RWPE1 (cell line): ENCODE results near the gene ZG16.

Source experiments
- CTCF ChIA-PET: fragments of 350-600 bp; sonication (Branson Sonifier 250); formaldehyde crosslinking; extraction: SDS; loops from one replicate; lab custom pipeline; 2021; lab: Yijun Ruan, JAX
- POLR2A ChIA-PET: fragments of 400-600 bp; formaldehyde crosslinking; extraction: SDS; loops from one replicate; lab custom pipeline; 2020; ENCODE audit warnings: antibody characterized with exemption; ENCODE audit not compliant: low non-redundant PET; lab: Yijun Ruan, JAX
- DNase-seq: peaks from one replicate; pipeline ENCODE4 v3.0.0; 2012; ENCODE audit warnings: low spot score
- H3K27ac ChIP-seq: fragments of 450-650 bp; 2 replicates; pipeline ENCODE4 v1.5.1; 2017
- TF ChIP-seq, protein P1 (sequence below): fragments of 450-650 bp; conservative IDR thresholded peaks from 2 replicates; pipeline ENCODE4 v1.5.1; 2017; ENCODE audit warnings: low read depth, mild to moderate bottlenecking

Gene ZG16

DNA sequence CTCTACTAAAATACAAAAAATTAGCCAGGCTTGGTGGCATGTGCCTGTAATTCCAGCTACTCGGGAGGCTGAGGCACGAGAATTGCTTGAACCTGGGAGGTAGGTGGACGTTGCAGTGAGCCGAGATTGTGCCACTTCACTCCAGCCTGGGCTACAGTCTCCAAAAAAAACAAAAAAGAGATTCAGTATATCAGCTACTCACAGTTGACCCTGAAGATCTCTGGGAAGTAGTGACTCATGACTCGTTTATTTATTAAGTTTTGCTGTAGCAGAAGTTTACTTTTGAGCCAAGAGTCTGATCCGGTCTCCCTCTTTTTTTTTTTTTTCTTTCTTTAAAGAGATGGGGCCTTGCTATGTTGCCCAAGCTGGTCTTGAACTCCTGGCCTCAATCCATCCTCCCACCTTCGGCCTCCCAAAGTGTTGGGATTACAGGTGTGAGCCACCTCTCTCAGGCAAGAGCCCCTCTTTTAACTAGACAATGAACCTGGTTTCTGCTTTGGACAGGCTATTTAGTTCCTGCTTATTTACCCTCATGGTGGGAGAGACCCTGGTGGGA is 46.6 kb downstream of the ZG16 start:
- peak; percentile 50 for DNase-seq
- H3K27ac ChIP-seq: peak overlapping the region; percentile 99

DNA sequence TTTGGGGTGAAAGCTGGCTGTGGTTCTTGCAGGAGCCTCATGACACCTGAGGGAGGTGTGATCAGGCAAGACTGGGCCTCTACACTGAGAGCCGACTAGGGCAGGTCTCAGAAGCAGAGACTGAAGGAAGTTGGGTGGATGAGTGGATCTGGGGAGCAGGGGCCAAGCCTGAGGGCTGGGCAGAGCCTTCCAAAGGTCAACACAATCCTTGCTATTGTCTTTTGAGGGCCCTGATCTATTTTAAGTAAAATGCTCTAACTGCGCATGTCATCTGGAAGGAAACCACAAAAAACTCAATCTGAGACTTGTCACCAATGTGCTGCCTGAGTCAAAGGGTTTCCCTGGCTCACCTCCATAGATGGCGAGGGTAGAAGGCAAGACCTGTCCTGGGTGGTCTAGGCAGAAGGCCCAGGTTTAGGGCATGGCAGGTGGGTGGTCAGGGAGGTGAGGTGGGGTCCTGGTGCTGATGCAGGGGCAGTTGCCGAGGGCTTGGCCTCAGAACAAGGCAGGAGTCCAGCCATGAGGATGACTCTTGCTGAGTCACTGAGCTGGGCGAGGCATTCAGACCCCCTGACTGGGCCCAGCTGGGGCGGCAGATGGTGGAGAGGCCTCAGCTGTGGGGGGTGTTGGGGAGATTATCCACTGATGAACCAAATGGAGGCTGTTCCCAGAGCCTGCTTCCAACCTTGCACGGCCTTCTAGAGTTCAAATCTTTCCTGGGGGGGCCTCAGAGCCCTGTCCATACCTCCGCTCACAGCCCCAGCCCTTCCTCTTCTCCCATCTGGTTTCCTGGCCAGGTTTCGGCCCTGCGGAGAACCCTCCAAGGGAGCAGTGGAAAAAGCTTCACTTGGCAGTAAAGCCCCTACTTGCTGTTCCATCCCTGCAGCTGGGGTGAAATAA is 47.3 kb downstream of the ZG16 start:
- TF ChIP-seq, protein P1, sequence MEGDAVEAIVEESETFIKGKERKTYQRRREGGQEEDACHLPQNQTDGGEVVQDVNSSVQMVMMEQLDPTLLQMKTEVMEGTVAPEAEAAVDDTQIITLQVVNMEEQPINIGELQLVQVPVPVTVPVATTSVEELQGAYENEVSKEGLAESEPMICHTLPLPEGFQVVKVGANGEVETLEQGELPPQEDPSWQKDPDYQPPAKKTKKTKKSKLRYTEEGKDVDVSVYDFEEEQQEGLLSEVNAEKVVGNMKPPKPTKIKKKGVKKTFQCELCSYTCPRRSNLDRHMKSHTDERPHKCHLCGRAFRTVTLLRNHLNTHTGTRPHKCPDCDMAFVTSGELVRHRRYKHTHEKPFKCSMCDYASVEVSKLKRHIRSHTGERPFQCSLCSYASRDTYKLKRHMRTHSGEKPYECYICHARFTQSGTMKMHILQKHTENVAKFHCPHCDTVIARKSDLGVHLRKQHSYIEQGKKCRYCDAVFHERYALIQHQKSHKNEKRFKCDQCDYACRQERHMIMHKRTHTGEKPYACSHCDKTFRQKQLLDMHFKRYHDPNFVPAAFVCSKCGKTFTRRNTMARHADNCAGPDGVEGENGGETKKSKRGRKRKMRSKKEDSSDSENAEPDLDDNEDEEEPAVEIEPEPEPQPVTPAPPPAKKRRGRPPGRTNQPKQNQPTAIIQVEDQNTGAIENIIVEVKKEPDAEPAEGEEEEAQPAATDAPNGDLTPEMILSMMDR: no peak
- peak overlapping the region; percentile 99 for H3K27ac ChIP-seq

More for the DNA sequence above, 46.6 kb downstream of the ZG16 start:
- TF ChIP-seq, protein P1: no peak
- CTCF ChIA-PET: interaction anchor here (0.6 to 1.4 kb wide), 4 partner anchors 8 to 207 kb away, joined by 3 to 5 read pairs (median 4); no protein-coding TSS in a partner anchor
- POLR2A ChIA-PET: interaction anchor here (0.5 kb wide), 1 partner anchor 8 kb away, joined by 10 read pairs; no protein-coding TSS in a partner anchor

GRCh38 chr16:29826342-29826695 is 48.3 kb downstream of the ZG16 start:
- POLR2A ChIA-PET: interaction anchor here (0.6 kb wide), 1 partner anchor 99 kb away, joined by 3 read pairs; the partner anchor contains the start of gene KCTD13
- H3K27ac ChIP-seq: peak overlapping the region; percentile 99
- CTCF ChIA-PET: interaction anchor here (0.8 kb wide), 1 partner anchor 19 kb away, joined by 3 read pairs; no protein-coding TSS in a partner anchor
- no peak for DNase-seq
- TF ChIP-seq, protein P1: no peak

More for the DNA sequence above, 47.3 kb downstream of the ZG16 start:
- peak; percentile 33 for DNase-seq
- POLR2A ChIA-PET: no interaction called here
- CTCF ChIA-PET: interaction anchor here (0.6 to 0.8 kb wide), 2 partner anchors 9 to 18 kb away, joined by 3 to 5 read pairs; no protein-coding TSS in a partner anchor

DNA sequence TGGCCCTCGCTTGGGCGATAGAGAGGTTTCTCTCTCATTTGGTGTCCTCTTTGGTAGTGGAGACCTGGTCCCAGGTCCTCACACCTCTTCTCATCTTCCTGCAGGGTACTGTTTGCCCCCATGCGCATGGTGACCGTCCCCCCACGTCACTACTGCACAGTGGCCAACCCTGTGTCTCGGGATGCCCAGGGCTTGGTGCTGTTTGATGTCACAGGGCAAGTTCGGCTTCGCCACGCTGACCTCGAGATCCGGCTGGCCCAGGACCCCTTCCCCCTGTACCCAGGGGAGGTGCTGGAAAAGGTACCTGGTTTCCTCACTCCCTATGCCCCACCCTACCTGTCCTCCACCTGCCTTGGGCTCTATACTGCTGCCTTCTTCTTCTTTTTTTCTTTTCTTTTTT is 52.7 kb downstream of the ZG16 start:
- no peak for DNase-seq
- CTCF ChIA-PET: no interaction called here
- peak overlapping the region; percentile 14; the same call in 1 of the 2 replicates for H3K27ac ChIP-seq
- POLR2A ChIA-PET: no interaction called here
- TF ChIP-seq, protein P1: no peak

DNA sequence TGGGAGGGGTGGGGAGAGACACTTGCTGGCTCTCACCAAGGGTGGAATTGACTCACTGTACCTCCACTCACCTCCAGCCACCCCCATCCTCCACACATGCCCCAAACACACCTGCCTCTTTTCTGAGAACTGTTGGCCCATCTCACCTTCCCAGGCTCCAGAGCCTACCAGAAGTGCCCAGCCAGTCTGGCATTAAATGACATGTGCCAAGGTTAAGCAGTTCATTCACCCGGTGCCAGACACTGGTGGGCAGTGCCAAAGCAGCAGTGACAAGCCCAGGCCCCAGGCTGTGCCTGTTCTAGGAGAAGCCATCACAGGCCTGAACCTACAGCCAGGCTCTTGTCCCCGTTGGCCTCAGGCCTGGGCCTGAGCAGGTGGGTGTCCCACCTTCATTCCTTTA is 53.4 kb downstream of the ZG16 start:
- TF ChIP-seq, protein P1: no peak
- DNase-seq: no peak
- POLR2A ChIA-PET: no interaction called here
- peak overlapping the region; percentile 14; the same call in 1 of the 2 replicates for H3K27ac ChIP-seq
- CTCF ChIA-PET: no interaction called here
